H1 (cell line): ENCODE measurements around the gene RUFY3. TPM values are rescaled to one million over a fixed set of nuclear protein-coding genes. Genes with fewer than 3 reads are reported as not detected.

Source experiments
- CTCF ChIA-PET: fragments of 300-600 bp; sonication (Branson Sonifier 250); formaldehyde crosslinking; loops from one replicate; lab custom pipeline; 2021; ENCODE audit not compliant: partially characterized antibody; lab: Charles Lee
- POLR2A ChIA-PET: fragments of 300-600 bp; sonication (Branson Sonifier 250); formaldehyde crosslinking; loops from one replicate; lab custom pipeline; 2021; ENCODE audit warnings: inconsistent platforms; ENCODE audit not compliant: partially characterized antibody; lab: Charles Lee
- DNase-seq, 2 experiments: peaks; one replicate each; pipeline versions ENCODE4 v3.0.0 to v3.0.0-alpha.2; 2010 to 2022; ENCODE audit warnings: low spot score in 2 of 2, low read depth in 1 of 2, mixed read lengths in 1 of 2
- FAIRE-seq: peaks from 2 replicates; lab custom pipeline; 2011; peaks lifted over from hg19 to GRCh38; lab: Jason Lieb, UNC
- H2AFZ ChIP-seq: 2 replicates; pipeline ENCODE4 v1.8.1; 2012; ENCODE audit warnings: low read length, inconsistent platforms
- H2AK5ac ChIP-seq: 2 replicates; pipeline ENCODE4 v1.6.1; 2013; ENCODE audit warnings: low read depth, low read length
- H2BK120ac ChIP-seq: replicated peaks from 2 replicates; pipeline ENCODE3; 2013; ENCODE audit warnings: low read depth, low read length, inconsistent platforms
- H2BK12ac ChIP-seq: 2 replicates; pipeline ENCODE4 v1.6.1; 2013; ENCODE audit warnings: low read depth, low read length
- H2BK15ac ChIP-seq: 2 replicates; pipeline ENCODE4 v1.6.1; 2013; ENCODE audit warnings: low read length
- H2BK20ac ChIP-seq: 2 replicates; pipeline ENCODE4 v1.6.1; 2013; ENCODE audit warnings: low read length
- H2BK5ac ChIP-seq: 2 replicates; pipeline ENCODE4 v1.6.1; 2013; ENCODE audit warnings: low read depth, low read length
- H3K14ac ChIP-seq: 2 replicates; pipeline ENCODE4 v1.6.1; 2013; ENCODE audit warnings: inconsistent platforms; ENCODE audit not compliant: insufficient read length
- H3K18ac ChIP-seq: 2 replicates; pipeline ENCODE4 v1.6.1; 2013; ENCODE audit warnings: low read length; ENCODE audit errors: extremely low read depth
- H3K23ac ChIP-seq: 2 replicates; pipeline ENCODE4 v1.6.1; 2013; ENCODE audit warnings: inconsistent platforms; ENCODE audit not compliant: insufficient read length
- H3K23me2 ChIP-seq: 2 replicates; pipeline ENCODE4 v1.6.1; 2013; ENCODE audit warnings: low read depth, low read length
- H3K27ac ChIP-seq: 2 replicates; pipeline ENCODE4 v1.6.1; 2011; ENCODE audit warnings: low read depth, low read length, inconsistent platforms
- H3K27me3 ChIP-seq, 4 experiments: replicated peaks in 1 of 4; 1 replicate in 1 of 4; 2 replicates in 3 of 4; pipeline versions ENCODE4 v1.6.1 to v1.8.1; 2011 to 2013; ENCODE audit warnings: low read length in 3 of 4, mild to moderate bottlenecking in 3 of 4, inconsistent platforms in 2 of 4, mixed read lengths in 2 of 4, moderate library complexity in 1 of 4; ENCODE audit not compliant: control insufficient read depth in 3 of 4, insufficient read depth in 3 of 4; ENCODE audit errors: extremely low read depth in 1 of 4
- H3K36me3 ChIP-seq, 4 experiments: 2 replicates each; pipeline versions ENCODE4 v1.6.1 to v1.8.1; 2011 to 2013; ENCODE audit warnings: mild to moderate bottlenecking in 4 of 4, low read length in 3 of 4, moderate library complexity in 2 of 4, control low read depth in 1 of 4, inconsistent platforms in 1 of 4; ENCODE audit not compliant: insufficient read depth in 4 of 4, control insufficient read depth in 2 of 4
- H3K4ac ChIP-seq: replicated peaks from 2 replicates; pipeline ENCODE3; 2013; ENCODE audit warnings: low read length, low read depth, mixed read lengths, inconsistent platforms; ENCODE audit not compliant: insufficient read length
- H3K4me1 ChIP-seq, 4 experiments: replicated peaks in 1 of 4; 1 replicate in 1 of 4; 2 replicates in 3 of 4; pipeline versions ENCODE4 v1.6.1 to v1.8.1; 2011 to 2013; ENCODE audit warnings: low read length in 3 of 4, inconsistent platforms in 2 of 4, mixed read lengths in 1 of 4; ENCODE audit not compliant: insufficient read depth in 4 of 4, control insufficient read depth in 3 of 4
- H3K4me2 ChIP-seq, 2 experiments: 2 replicates each; pipeline versions ENCODE4 v1.6.1 to v1.8.1; 2011 to 2013; ENCODE audit warnings: low read depth in 2 of 2, low read length in 2 of 2, control low read depth in 1 of 2, inconsistent platforms in 1 of 2, mild to moderate bottlenecking in 1 of 2; ENCODE audit not compliant: insufficient read depth in 1 of 2
- H3K4me3 ChIP-seq, 4 experiments: fragments of 200-600, 300-600 bp in 1 of 4; sonication (generic), shearing (Covaris generic), sonication (Bioruptor Twin) in 1 of 4; 2 replicates each; pipeline versions ENCODE4 v1.5.1 to v1.8.1; 2011 to 2016; ENCODE audit warnings: low read length in 4 of 4, low read depth in 3 of 4, control low read depth in 2 of 4, inconsistent platforms in 2 of 4, mild to moderate bottlenecking in 2 of 4, mixed read lengths in 1 of 4, moderate library complexity in 1 of 4; ENCODE audit not compliant: insufficient read depth in 2 of 4; ENCODE audit errors: extremely low read depth in 1 of 4
- H3K56ac ChIP-seq: replicated peaks from 2 replicates; pipeline ENCODE3; 2013; ENCODE audit warnings: low read depth, mild to moderate bottlenecking, mixed read lengths, low read length, inconsistent platforms; ENCODE audit not compliant: insufficient read length
- H3K79me1 ChIP-seq: 2 replicates; pipeline ENCODE4 v1.6.1; 2013; ENCODE audit warnings: low read depth, low read length, control low read depth
- H3K79me2 ChIP-seq, 2 experiments: 2 replicates each; pipeline versions ENCODE4 v1.6.1 to v1.8.1; 2012 to 2013; ENCODE audit warnings: low read length in 2 of 2, mild to moderate bottlenecking in 2 of 2, inconsistent platforms in 1 of 2; ENCODE audit not compliant: insufficient read depth in 2 of 2, control insufficient read depth in 1 of 2
- H3K9ac ChIP-seq, 4 experiments: replicated peaks in 1 of 4; 1 replicate in 1 of 4; 2 replicates in 3 of 4; pipeline versions ENCODE4 v1.6.1 to v1.8.1; 2011 to 2013; ENCODE audit warnings: low read depth in 3 of 4, low read length in 3 of 4, control low read depth in 2 of 4, mild to moderate bottlenecking in 2 of 4, moderate library complexity in 2 of 4, inconsistent platforms in 1 of 4; ENCODE audit errors: extremely low read depth in 1 of 4
- H3K9me3 ChIP-seq, 2 experiments: 2 replicates each; pipeline versions ENCODE4 v1.6.1 to v1.8.1; 2012 to 2013; ENCODE audit warnings: mild to moderate bottlenecking in 2 of 2, moderate library complexity in 2 of 2, control low read depth in 1 of 2, inconsistent platforms in 1 of 2, low read depth in 1 of 2, low read length in 1 of 2, mixed read lengths in 1 of 2; ENCODE audit not compliant: insufficient read depth in 2 of 2
- H4K20me1 ChIP-seq, 2 experiments: replicated peaks in 1 of 2; 2 replicates each; pipeline versions ENCODE3 to v1.8.1; 2011 to 2013; ENCODE audit warnings: inconsistent platforms in 2 of 2, low read length in 2 of 2, mild to moderate bottlenecking in 1 of 2; ENCODE audit not compliant: insufficient read depth in 2 of 2, control insufficient read depth in 1 of 2
- H4K5ac ChIP-seq: 2 replicates; pipeline ENCODE4 v1.6.1; 2013; ENCODE audit warnings: low read length, low read depth, mixed read lengths, inconsistent platforms; ENCODE audit not compliant: insufficient read length
- H4K8ac ChIP-seq: 2 replicates; pipeline ENCODE4 v1.8.0; 2013; ENCODE audit warnings: mild to moderate bottlenecking, moderate library complexity, low read length, inconsistent platforms; ENCODE audit not compliant: insufficient read depth; ENCODE audit errors: extremely low read depth
- H4K91ac ChIP-seq: replicated peaks from 2 replicates; pipeline ENCODE3; 2013; ENCODE audit warnings: low read length, mixed read lengths, inconsistent platforms; ENCODE audit not compliant: insufficient read length
- BCL11A ChIP-seq, 2 experiments: IDR thresholded peaks; one replicate each; pipeline ENCODE4 v1.6.1; 2011; ENCODE audit warnings: low read depth in 2 of 2, low read length in 2 of 2, mild to moderate bottlenecking in 2 of 2
- EGR1 ChIP-seq: IDR thresholded peaks from 2 replicates; pipeline ENCODE4 v1.6.1; 2011; ENCODE audit warnings: low read depth, low read length, borderline replicate concordance
- NANOG ChIP-seq: IDR thresholded peaks from 2 replicates; pipeline ENCODE4 v1.6.1; 2011; ENCODE audit warnings: low read length, low read depth, mild to moderate bottlenecking, inconsistent platforms; ENCODE audit not compliant: insufficient read depth, poor library complexity, severe bottlenecking
- POLR2AphosphoS5 ChIP-seq: IDR thresholded peaks from 2 replicates; pipeline ENCODE4 v1.6.1; 2011; ENCODE audit warnings: low read depth, low read length
- RFX5 ChIP-seq: IDR thresholded peaks from 2 replicates; pipeline ENCODE4 v1.6.1; 2011; ENCODE audit warnings: low read depth, low read length, improper control_type of control experiment, borderline replicate concordance
- WGBS, 2 experiments: shearing (Covaris generic) in 1 of 2; methylation state at CpG; one replicate each; pipeline versions ENCODE4 v1.1.6 to v1.1.7; 2013 to 2015; ENCODE audit warnings: low lambda C conversion rate in 2 of 2, mixed read lengths in 2 of 2, inconsistent platforms in 1 of 2, low coverage in 1 of 2, missing lambda C conversion rate in 1 of 2; ENCODE audit not compliant: insufficient replicate concordance in 2 of 2, insufficient coverage in 1 of 2, insufficient read length in 1 of 2; ENCODE audit errors: extremely low coverage in 1 of 2, missing lambda C conversion rate in 1 of 2; 5-methylcytosine and 5-hydroxymethylcytosine counted together
- polyA plus RNA-seq, 7 experiments: library from polyadenylated mRNA; depleted of rRNA in 3 of 7; stranded (reverse) in 5 of 7; unstranded in 2 of 7; fragments of >200 nt in 5 of 7; fragments of 200-250 nt in 2 of 7; gene quantifications; 1 replicate in 5 of 7; 2 replicates in 1 of 7; 4 replicates in 1 of 7; pipeline versions ENCODE4 v1.2.1 to v1.2.3, GENCODE V29; 2011 to 2013; ENCODE audit warnings: missing spikeins in 2 of 7, mixed read lengths in 2 of 7
- total RNA-seq: library from RNA; stranded (reverse); fragmentation: NEBNext Ultra II Directional; extraction: Animal tissue kit (Norgen Biotek cat#: 25700); gene quantifications from 2 replicates; pipeline ENCODE4 v1.2.1, GENCODE V29; 2021

The RUFY3 gene
- total and polyA plus RNA-seq, 2 of the 8 experiments (the other 6 are each of a cell fraction or from before 2014, with no cell fraction given) = 7.8 to 33.1 TPM

GRCh38 chr4:70752236-70752635 is 30.5 kb downstream of the RUFY3 start:
- H3K4me1 ChIP-seq = no peaks in the 10 kb centered on the region
- no peak overlapping the region for H2BK120ac ChIP-seq
- H2BK12ac ChIP-seq = no peak overlapping the region
- H3K27ac ChIP-seq = no peak overlapping the region
- no peaks in the 10 kb centered on the region; the same call in 1 of the 2 replicates for H3K79me1 ChIP-seq
- H2BK15ac ChIP-seq = no peak overlapping the region
- H3K9me3 ChIP-seq = no peaks in the 10 kb centered on the region
- no peaks in the 10 kb centered on the region for H3K27me3 ChIP-seq
- H4K8ac ChIP-seq = no peak overlapping the region
- no peak overlapping the region for H2BK20ac ChIP-seq
- H3K4ac ChIP-seq = no peak overlapping the region
- H3K79me2 ChIP-seq = no peaks in the 10 kb centered on the region; a peak in 1 of 4 replicates
- no peaks in the 10 kb centered on the region for H3K36me3 ChIP-seq
- no peak overlapping the region for H4K5ac ChIP-seq
- ChIA-PET POLR2A (no interaction called here), CTCF (no interaction called here)
- FAIRE-seq (no peak), DNase-seq (no peak)
- H2BK5ac ChIP-seq = no peak overlapping the region
- no peak overlapping the region for H4K91ac ChIP-seq
- H3K9ac ChIP-seq = no peak overlapping the region
- H3K18ac ChIP-seq = no peak overlapping the region
- H3K23ac ChIP-seq = no peak overlapping the region
- no peak overlapping the region for H3K14ac ChIP-seq
- H3K23me2 ChIP-seq = no peaks in the 10 kb centered on the region
- peaks cover 0 to 2% of the 10 kb centered on the region in 2 experiments for H4K20me1 ChIP-seq
- no peak overlapping the region for H2AFZ ChIP-seq
- 80% methylated on average over 1 of the region's 1 CpG; no CpG with 5 or more reads in 1 of the 2 experiments for WGBS, 2 experiments
- H3K56ac ChIP-seq = no peak overlapping the region
- H3K4me2 ChIP-seq = no peak overlapping the region
- no peak overlapping the region for H2AK5ac ChIP-seq
- no peak overlapping the region for H3K4me3 ChIP-seq
- TF ChIP-seq EGR1 = no peak
- TF ChIP-seq BCL11A (IDR thresholded peaks at IDR 0.05; ENCODE audit: low read depth in 2 of 2, low read length in 2 of 2) = no peak
- no peak for TF ChIP-seq POLR2AphosphoS5
- TF ChIP-seq RFX5 = no peak
- no peak for TF ChIP-seq NANOG
